ENCODE measurements around the gene PLCG2.

PLCG2 gene

GRCh38 chr16:81896902-81897301, 117.8 kb downstream of the PLCG2 start:
- no peak overlapping the region for H3K4me3 ChIP-seq (replicated peaks; ENCODE audit: insufficient read depth, low read length)
- H3K27ac ChIP-seq (replicated peaks): no peak overlapping the region
- no peaks in the 10 kb centered on the region for H3K27me3 ChIP-seq (ENCODE audit: insufficient read depth, poor library complexity, severe bottlenecking)
- no peak for TF ChIP-seq CTCF (IDR thresholded peaks at IDR 0.05; ENCODE audit: insufficient read depth, low read length)
- no peak for TF ChIP-seq GABPA (IDR thresholded peaks at IDR 0.05; ENCODE audit: low read depth)
- no peak for TF ChIP-seq POLR2AphosphoS5 (IDR thresholded peaks at IDR 0.05; ENCODE audit: low read depth)
- TF ChIP-seq SPI1 (IDR thresholded peaks at IDR 0.05; ENCODE audit: borderline replicate concordance, low read depth): no peak
- TF ChIP-seq REST (IDR thresholded peaks at IDR 0.05; ENCODE audit: insufficient replicate concordance, low read depth): no peak
- DNase-seq (ENCODE audit: low read depth in 1 of 2, low spot score in 1 of 2): no peak

- TF ChIP-seq REST (IDR thresholded peaks at IDR 0.05; ENCODE audit: insufficient replicate concordance, low read depth): no peak
- TF ChIP-seq GABPA (IDR thresholded peaks at IDR 0.05; ENCODE audit: low read depth): no peak
- TF ChIP-seq SPI1 (IDR thresholded peaks at IDR 0.05; ENCODE audit: borderline replicate concordance, low read depth): no peak
- TF ChIP-seq CTCF (IDR thresholded peaks at IDR 0.05; ENCODE audit: insufficient read depth, low read length): no peak
- no peak for TF ChIP-seq POLR2AphosphoS5 (IDR thresholded peaks at IDR 0.05; ENCODE audit: low read depth)
- Histone ChIP-seq H3K27ac (replicated peaks) (no peak overlapping the region), H3K4me3 (replicated peaks; ENCODE audit: insufficient read depth, low read length) (no peak overlapping the region), H3K27me3 (ENCODE audit: insufficient read depth, poor library complexity, severe bottlenecking) (no peaks in the 10 kb centered on the region)
- no peak for DNase-seq (ENCODE audit: low read depth in 1 of 2, low spot score in 1 of 2)
These were observed 120.5 kb downstream of the PLCG2 start for GRCh38 chr16:81899601-81900000.

GRCh38 chr16:81900014-81900413, 120.9 kb downstream of the PLCG2 start:
- Histone ChIP-seq H3K27ac (replicated peaks) (no peak overlapping the region), H3K27me3 (ENCODE audit: insufficient read depth, poor library complexity, severe bottlenecking) (no peaks in the 10 kb centered on the region), H3K4me3 (replicated peaks; ENCODE audit: insufficient read depth, low read length) (no peak overlapping the region)
- TF ChIP-seq POLR2AphosphoS5 (IDR thresholded peaks at IDR 0.05; ENCODE audit: low read depth): no peak
- no peak for TF ChIP-seq REST (IDR thresholded peaks at IDR 0.05; ENCODE audit: insufficient replicate concordance, low read depth)
- TF ChIP-seq GABPA (IDR thresholded peaks at IDR 0.05; ENCODE audit: low read depth): no peak
- no peak for TF ChIP-seq CTCF (IDR thresholded peaks at IDR 0.05; ENCODE audit: insufficient read depth, low read length)
- no peak for TF ChIP-seq SPI1 (IDR thresholded peaks at IDR 0.05; ENCODE audit: borderline replicate concordance, low read depth)
- no peak for DNase-seq (ENCODE audit: low read depth in 1 of 2, low spot score in 1 of 2)
